ENCODE data around the gene SNRNP200. TPM values are rescaled to one million over a fixed set of nuclear protein-coding genes. Genes with fewer than 3 reads are reported as not detected.
A peak's percentile ranks its signal among the peaks of the same experiment; 100 is the strongest.

Gene SNRNP200
- total RNA-seq, 4 donors from 2014 or later: 64.8 to 97.7 (median 84.3) TPM

GRCh38 chr2:96326564-96326963 is 21.2 kb upstream of the SNRNP200 start:
- ATAC-seq (ENCODE audit: low FRiP score) (no peak), DNase-seq (ENCODE audit: low spot score) (no peak)
- no peak for TF ChIP-seq CTCF (IDR thresholded peaks at IDR 0.05)

- no peak for ATAC-seq (ENCODE audit: low FRiP score)
- no peak for DNase-seq (ENCODE audit: low spot score)
- TF ChIP-seq CTCF (IDR thresholded peaks at IDR 0.05): no peak
These were observed 20.5 kb upstream of the SNRNP200 start for GRCh38 chr2:96325884-96326255.

- no peak for TF ChIP-seq CTCF (IDR thresholded peaks at IDR 0.05)
- no peak for DNase-seq (ENCODE audit: low spot score)
- peak; percentile 87 for ATAC-seq (ENCODE audit: low FRiP score)
These were observed 19.9 kb upstream of the SNRNP200 start, which contains the start of gene ITPRIPL1 for GRCh38 chr2:96325041-96325883. ITPRIPL1 (plus strand) TSS chr2:96325317; CDS start chr2:96325840, 523 bp downstream.

GRCh38 chr2:96324721-96325040 is 19.3 kb upstream of the SNRNP200 start:
- DNase-seq (ENCODE audit: low spot score) (no peak), ATAC-seq (ENCODE audit: low FRiP score) (no peak)
- TF ChIP-seq CTCF (IDR thresholded peaks at IDR 0.05): no peak

GRCh38 chr2:96323849-96324248 is 18.5 kb upstream of the SNRNP200 start:
- TF ChIP-seq CTCF (IDR thresholded peaks at IDR 0.05): no peak
- no peak for DNase-seq (ENCODE audit: low spot score)
- no peak for ATAC-seq (ENCODE audit: low FRiP score)

GRCh38 chr2:96320728-96321622 is 15.6 kb upstream of the SNRNP200 start:
- no peak for TF ChIP-seq CTCF (IDR thresholded peaks at IDR 0.05)
- ATAC-seq (ENCODE audit: low FRiP score) (peak; percentile 43), DNase-seq (ENCODE audit: low spot score) (no peak)
